NT2/D1 (cell line): ENCODE results near the gene TNRC6C.

Experiments
- DNase-seq: peaks from one replicate; pipeline ENCODE4 v3.0.0-alpha.2; 2011; ENCODE audit warnings: low read depth, low spot score
- H3K27me3 ChIP-seq: 2 replicates; pipeline ENCODE4 v1.6.0; 2011; ENCODE audit warnings: mild to moderate bottlenecking; ENCODE audit not compliant: insufficient read length, insufficient read depth
- H3K36me3 ChIP-seq: 2 replicates; pipeline ENCODE4 v1.6.1; 2011; ENCODE audit warnings: mild to moderate bottlenecking, low read length, mixed read lengths; ENCODE audit not compliant: insufficient read depth, insufficient read length
- H3K4me1 ChIP-seq: 2 replicates; pipeline ENCODE4 v1.5.1; 2011; ENCODE audit not compliant: insufficient read depth, insufficient read length
- H3K4me3 ChIP-seq: 2 replicates; pipeline ENCODE4 v1.5.1; 2011; ENCODE audit warnings: low read depth; ENCODE audit not compliant: insufficient read length
- H3K9ac ChIP-seq: 2 replicates; pipeline ENCODE4 v1.6.0; 2011; ENCODE audit warnings: low read depth; ENCODE audit not compliant: insufficient read length
- H3K9me3 ChIP-seq: 2 replicates; pipeline ENCODE4 v1.5.1; 2011; ENCODE audit warnings: mild to moderate bottlenecking, low read length; ENCODE audit not compliant: insufficient read depth
- SUZ12 ChIP-seq: IDR thresholded peaks from 2 replicates; pipeline ENCODE4 v1.6.1; 2011; ENCODE audit not compliant: insufficient read length, insufficient read depth; ENCODE audit errors: extremely low read depth
- YY1 ChIP-seq: IDR thresholded peaks from 2 replicates; pipeline ENCODE4 v1.6.1; 2011; ENCODE audit not compliant: insufficient read length, insufficient read depth
- ZNF274 ChIP-seq: IDR thresholded peaks from 2 replicates; pipeline ENCODE4 v1.6.1; 2011; ENCODE audit warnings: mild to moderate bottlenecking, low read depth, low read length

TNRC6C gene

DNA sequence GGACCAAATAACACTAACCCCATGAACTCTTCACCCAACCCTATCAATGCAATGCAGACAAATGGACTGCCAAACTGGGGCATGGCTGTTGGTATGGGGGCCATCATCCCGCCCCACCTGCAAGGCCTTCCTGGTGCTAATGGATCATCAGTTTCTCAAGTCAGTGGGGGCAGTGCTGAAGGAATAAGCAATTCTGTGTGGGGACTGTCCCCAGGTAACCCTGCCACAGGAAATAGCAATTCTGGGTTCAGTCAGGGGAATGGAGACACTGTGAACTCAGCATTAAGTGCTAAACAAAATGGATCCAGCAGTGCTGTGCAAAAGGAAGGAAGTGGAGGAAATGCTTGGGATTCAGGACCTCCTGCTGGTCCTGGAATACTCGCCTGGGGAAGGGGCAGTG lies 91.1 kb downstream of the TNRC6C start:
- Histone ChIP-seq H3K4me3 (no peak overlapping the region), H3K9ac (no peak overlapping the region), H3K27me3 (no peaks in the 10 kb centered on the region), H3K4me1 (no peaks in the 10 kb centered on the region), H3K36me3 (peaks cover 46% of the 10 kb centered on the region), H3K9me3 (peaks cover 16% of the 10 kb centered on the region; the same call in 1 of the 2 replicates)
- DNase-seq = no peak
- TF ChIP-seq YY1 (no peak), ZNF274 (no peak), SUZ12 (no peak)

DNA sequence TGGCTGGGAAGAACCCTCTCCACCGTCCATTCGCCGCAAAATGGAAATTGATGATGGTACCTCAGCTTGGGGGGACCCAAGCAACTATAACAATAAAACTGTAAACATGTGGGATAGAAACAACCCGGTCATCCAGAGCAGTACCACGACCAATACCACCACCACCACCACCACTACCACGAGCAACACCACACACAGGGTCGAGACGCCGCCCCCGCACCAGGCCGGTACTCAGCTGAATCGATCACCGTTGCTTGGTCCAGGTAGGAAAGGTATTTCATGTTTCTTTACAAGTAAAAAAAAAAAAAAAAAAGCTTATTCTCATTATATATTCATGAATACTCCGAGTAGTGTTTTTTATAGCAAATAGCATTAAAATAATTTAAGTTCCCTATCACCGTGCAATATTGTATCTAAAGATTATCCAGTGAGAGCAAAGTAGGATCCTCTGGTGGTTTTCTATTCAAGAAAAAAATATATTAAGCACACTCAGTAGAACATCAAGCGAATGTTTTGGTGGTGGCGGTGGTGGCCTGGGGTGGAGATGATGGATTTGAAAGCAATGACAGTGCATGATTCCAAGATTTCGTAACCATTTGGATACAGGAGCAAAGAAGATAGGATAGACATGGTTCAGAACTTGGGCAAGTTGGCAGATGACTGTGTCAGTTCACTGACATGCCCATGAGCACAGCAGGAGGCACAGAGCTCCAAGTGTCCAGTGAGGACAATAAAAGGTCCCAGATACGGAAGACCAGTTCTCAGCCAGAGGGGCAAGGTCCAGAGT lies 92.9 kb downstream of the TNRC6C start:
- no peaks in the 10 kb centered on the region for H3K9me3 ChIP-seq
- no peak overlapping the region for H3K4me3 ChIP-seq
- no peak overlapping the region for H3K9ac ChIP-seq
- H3K36me3 ChIP-seq = peaks cover 57% of the 10 kb centered on the region
- TF ChIP-seq SUZ12 (no peak), ZNF274 (no peak), YY1 (no peak)
- DNase-seq = no peak
- H3K4me1 ChIP-seq = no peaks in the 10 kb centered on the region
- H3K27me3 ChIP-seq = no peaks in the 10 kb centered on the region

DNA sequence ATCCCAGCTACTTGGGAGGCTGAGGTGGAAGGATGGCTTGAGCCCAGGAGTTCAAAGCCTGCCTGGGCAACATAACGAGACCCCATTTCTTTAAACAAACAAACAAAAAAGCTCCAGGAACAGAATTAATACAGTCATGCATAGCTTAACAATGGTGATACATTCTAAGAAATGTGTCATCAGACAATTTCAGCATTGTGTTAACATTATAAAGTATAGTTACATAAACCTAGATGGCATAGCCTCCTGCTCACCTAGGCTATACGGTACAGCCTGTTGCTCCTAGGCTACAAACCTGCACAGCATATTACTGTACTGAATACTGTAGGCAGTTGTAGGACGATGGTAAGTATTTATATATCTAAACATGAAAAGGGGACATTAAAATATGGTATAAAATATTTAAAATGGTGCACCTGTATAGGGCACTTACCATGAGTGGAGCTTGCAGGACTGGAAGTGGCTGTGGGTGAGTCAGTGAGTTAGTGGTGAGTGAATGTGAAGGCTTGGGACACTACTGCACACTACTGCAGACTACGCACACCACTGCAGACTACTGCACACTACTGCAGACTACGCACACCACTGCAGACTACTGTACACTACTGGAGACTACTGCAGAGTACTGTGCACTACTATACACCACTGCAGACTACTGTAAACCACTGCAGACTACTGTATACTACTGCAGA lies 95.4 kb downstream of the TNRC6C start:
- H3K4me1 ChIP-seq = no peaks in the 10 kb centered on the region
- H3K4me3 ChIP-seq = no peak overlapping the region
- peaks cover 54% of the 10 kb centered on the region for H3K36me3 ChIP-seq
- DNase-seq = no peak
- H3K9ac ChIP-seq = no peak overlapping the region
- H3K9me3 ChIP-seq = no peaks in the 10 kb centered on the region
- no peaks in the 10 kb centered on the region for H3K27me3 ChIP-seq
- TF ChIP-seq ZNF274 (no peak), YY1 (no peak), SUZ12 (no peak)

DNA sequence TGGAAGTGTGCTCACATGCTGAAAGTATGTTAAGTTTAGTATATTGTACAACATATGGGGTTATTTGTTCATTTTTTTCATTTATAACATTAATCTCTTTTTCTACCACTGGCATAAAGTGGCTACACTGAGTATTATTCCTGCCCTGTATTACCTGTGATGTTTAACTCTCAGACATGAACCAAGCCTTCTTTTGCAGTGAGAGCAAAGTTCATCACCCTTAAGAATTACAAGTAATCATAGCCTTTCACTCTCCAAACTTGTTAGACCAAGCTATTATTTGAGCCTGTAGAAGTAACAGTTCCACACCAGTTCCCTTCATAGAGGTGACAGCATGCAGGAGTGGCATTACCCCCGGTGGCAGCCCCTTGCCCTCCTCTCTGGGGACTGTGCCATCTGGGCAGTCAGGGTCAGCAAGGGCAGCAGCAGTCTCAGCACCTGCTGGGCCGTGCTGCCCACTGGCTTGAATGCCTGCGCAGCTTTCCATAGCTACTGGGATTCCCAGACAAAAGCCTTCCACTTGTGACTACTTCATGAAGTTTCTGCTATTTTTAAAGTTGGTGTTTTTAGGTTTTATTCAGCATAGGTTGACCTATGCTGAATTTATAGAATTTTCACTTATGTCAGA lies 98.7 kb downstream of the TNRC6C start:
- H3K4me3 ChIP-seq = no peak overlapping the region
- H3K27me3 ChIP-seq = no peaks in the 10 kb centered on the region
- no peak overlapping the region for H3K9ac ChIP-seq
- H3K4me1 ChIP-seq = no peaks in the 10 kb centered on the region
- H3K9me3 ChIP-seq = no peaks in the 10 kb centered on the region
- H3K36me3 ChIP-seq = peaks cover 24% of the 10 kb centered on the region
- TF ChIP-seq ZNF274 = no peak
- TF ChIP-seq YY1 = no peak
- no peak for TF ChIP-seq SUZ12
- no peak for DNase-seq

DNA sequence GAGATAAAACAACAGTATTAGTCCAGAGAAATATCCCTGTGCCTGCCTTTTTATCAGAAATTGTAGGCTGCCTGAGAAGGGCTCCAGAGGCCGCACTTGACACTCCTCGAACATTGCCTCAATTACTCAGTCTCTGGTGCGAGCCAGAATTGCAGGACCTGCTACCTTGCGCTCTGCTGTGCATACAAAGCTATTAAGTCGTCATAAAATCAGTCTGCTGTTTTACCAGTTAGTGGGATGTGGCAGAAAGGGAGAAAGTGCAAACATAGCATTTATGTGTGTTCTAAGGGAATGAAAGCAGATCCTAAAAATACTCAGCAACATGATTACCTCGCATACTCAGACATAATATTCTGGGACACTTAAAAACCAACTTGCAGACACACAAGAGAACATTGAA lies 99.5 kb downstream of the TNRC6C start:
- Histone ChIP-seq H3K4me3 (no peak overlapping the region), H3K9ac (no peak overlapping the region), H3K9me3 (no peaks in the 10 kb centered on the region), H3K27me3 (no peaks in the 10 kb centered on the region), H3K4me1 (no peaks in the 10 kb centered on the region), H3K36me3 (peaks cover 19% of the 10 kb centered on the region)
- no peak for TF ChIP-seq SUZ12
- TF ChIP-seq ZNF274 = no peak
- TF ChIP-seq YY1 = no peak
- DNase-seq = no peak

DNA sequence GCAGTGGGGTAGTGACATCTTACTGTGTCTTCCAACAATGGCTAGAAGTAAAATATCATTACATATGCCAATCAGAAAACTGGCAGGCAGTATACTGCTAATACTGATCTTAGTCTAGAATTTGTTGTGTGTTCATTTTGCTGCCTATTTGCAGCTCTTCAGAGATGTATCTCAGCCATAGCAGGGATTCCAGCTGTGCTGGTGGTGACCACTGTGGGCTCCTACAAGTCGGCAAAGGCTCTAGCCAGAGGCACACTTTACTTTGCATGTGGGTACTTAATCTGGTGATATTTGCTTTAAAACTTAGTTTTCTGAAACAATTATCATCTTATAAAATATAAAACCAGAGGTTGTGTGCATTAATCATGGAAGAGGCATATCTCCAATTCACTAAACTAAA lies 100.1 kb downstream of the TNRC6C start:
- no peaks in the 10 kb centered on the region for H3K4me1 ChIP-seq
- H3K4me3 ChIP-seq = no peak overlapping the region
- H3K9me3 ChIP-seq = no peaks in the 10 kb centered on the region
- H3K27me3 ChIP-seq = no peaks in the 10 kb centered on the region
- H3K9ac ChIP-seq = no peak overlapping the region
- no peak for DNase-seq
- H3K36me3 ChIP-seq = peaks cover 19% of the 10 kb centered on the region
- TF ChIP-seq ZNF274 (no peak), SUZ12 (no peak), YY1 (no peak)

DNA sequence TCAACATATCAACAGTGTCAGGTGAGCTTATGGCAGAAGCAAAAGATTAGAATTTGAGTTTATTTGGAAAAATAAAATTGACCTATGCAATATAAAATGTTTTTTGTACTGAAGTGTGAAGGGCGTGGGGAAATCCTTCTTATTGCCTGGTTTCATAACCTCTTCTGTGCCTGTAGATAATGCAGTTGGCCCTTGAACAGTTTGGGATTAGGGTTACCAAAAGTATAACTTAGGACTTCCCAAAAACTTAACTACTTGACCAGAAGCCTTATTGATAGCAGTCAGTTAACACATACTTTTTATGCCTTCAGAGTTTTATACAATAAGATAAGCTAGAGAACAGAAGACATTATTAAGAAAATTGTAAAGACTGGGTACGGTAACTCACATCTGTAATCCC lies 104.1 kb downstream of the TNRC6C start:
- no peak overlapping the region for H3K4me3 ChIP-seq
- H3K9ac ChIP-seq = no peak overlapping the region
- no peaks in the 10 kb centered on the region for H3K4me1 ChIP-seq
- no peak for DNase-seq
- no peaks in the 10 kb centered on the region for H3K27me3 ChIP-seq
- H3K9me3 ChIP-seq = no peaks in the 10 kb centered on the region
- peaks cover 7% of the 10 kb centered on the region for H3K36me3 ChIP-seq
- no peak for TF ChIP-seq SUZ12
- TF ChIP-seq ZNF274 = no peak
- no peak for TF ChIP-seq YY1
